Neural progenitor cell (in vitro differentiated cells): ENCODE measurements around the gene KIRREL3.

ENCODE experiments used
- CTCF ChIP-seq: fragments of 200-600 bp; sonication (generic); IDR thresholded peaks from 2 replicates; pipeline ENCODE4 v1.5.1; 2017; ENCODE audit warnings: antibody characterized with exemption, mild to moderate bottlenecking
- EZH2 ChIP-seq: fragments of 200-600 bp; sonication (generic); IDR thresholded peaks from 2 replicates; pipeline ENCODE4 v1.6.1; 2017; ENCODE audit warnings: antibody characterized with exemption, mild to moderate bottlenecking, moderate library complexity

GRCh38 chr11:126874831-126875230 lies 125.7 kb downstream of the KIRREL3 start:
- peak; percentile 60 for TF ChIP-seq CTCF
- TF ChIP-seq EZH2 = no peak
